ENCODE results near the gene PEX11G. TPM values are rescaled to one million over a fixed set of nuclear protein-coding genes. Genes with fewer than 3 reads are reported as not detected.

The PEX11G gene
- polyA plus RNA-seq (2011; rRNA removed) (1.9 and 3.8 TPM in 2 replicates), polyA minus RNA-seq (2011; rRNA and poly(A)+ RNA removed) (0.87 and 1.0 TPM in 2 replicates)

- ChIA-PET CTCF (interaction anchor here (1.2 kb wide), 1 partner anchor 8 kb away, joined by 3 read pairs; no protein-coding TSS in a partner anchor), POLR2A (no interaction called here)
- TF ChIP-seq, protein P1, sequence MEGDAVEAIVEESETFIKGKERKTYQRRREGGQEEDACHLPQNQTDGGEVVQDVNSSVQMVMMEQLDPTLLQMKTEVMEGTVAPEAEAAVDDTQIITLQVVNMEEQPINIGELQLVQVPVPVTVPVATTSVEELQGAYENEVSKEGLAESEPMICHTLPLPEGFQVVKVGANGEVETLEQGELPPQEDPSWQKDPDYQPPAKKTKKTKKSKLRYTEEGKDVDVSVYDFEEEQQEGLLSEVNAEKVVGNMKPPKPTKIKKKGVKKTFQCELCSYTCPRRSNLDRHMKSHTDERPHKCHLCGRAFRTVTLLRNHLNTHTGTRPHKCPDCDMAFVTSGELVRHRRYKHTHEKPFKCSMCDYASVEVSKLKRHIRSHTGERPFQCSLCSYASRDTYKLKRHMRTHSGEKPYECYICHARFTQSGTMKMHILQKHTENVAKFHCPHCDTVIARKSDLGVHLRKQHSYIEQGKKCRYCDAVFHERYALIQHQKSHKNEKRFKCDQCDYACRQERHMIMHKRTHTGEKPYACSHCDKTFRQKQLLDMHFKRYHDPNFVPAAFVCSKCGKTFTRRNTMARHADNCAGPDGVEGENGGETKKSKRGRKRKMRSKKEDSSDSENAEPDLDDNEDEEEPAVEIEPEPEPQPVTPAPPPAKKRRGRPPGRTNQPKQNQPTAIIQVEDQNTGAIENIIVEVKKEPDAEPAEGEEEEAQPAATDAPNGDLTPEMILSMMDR (IDR thresholded peaks at IDR 0.05; ENCODE audit: insufficient read depth, low read depth, low read length) = no peak
- Histone ChIP-seq H3K4me3 (ENCODE audit: low read depth, low read length) (peak within 1 kb of the TSS; percentile 51), H3K27me3 (ENCODE audit: control insufficient read depth, insufficient read depth, low read length) (no peaks in the 10 kb centered on the region), H3K36me3 (ENCODE audit: control insufficient read depth, insufficient read depth, low read length) (no peaks in the 10 kb centered on the region)
- DNase-seq (ENCODE audit: low read depth) = peak; percentile 15
Observed at GRCh38 chr19:7488736-7489353, at the start of gene PEX11G. TSS of gene PEX11G (minus strand) at chr19:7489035. CDS start at chr19:7489010, 25 bp downstream.

DNA sequence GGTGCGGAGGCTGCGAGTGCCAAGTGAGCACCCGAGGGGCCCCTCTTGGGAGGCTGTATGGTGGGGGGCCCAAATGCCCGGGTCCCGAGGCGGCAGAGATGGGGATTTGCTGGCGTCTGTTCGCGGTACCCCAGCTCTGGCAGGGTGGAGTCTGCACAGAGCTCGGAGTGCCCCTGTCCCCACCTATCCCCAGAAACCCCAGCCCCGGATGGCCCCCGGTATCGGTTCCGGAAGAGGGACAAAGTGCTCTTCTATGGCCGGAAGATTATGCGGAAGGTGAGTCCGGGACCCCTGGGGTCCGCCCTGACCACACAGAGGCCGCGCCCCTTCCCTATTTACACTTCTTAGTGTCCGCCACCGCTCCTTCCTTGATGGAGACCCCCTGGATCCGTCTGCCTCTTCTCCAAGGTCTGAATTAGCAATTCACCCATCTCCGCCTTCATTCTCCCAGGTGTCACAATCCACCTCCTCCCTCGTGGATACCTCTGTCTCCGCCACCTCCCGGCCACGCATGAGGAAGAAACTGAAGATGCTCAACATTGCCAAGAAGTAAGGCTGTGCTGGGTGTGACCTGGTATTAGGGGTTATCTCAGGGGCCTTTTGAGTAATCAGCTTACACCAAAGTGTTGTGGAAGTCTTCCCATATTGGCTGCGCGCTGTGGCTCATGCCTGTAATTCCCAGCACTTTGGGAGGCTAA, 47.3 kb upstream of the PEX11G start:
- CTCF ChIA-PET = interaction anchor here (0.8 to 2.7 kb wide), 5 partner anchors 12 to 182 kb away, joined by 3 to 12 read pairs (median 3); partner anchors contain the start of gene MCOLN1
- TF ChIP-seq, protein P1 (IDR thresholded peaks at IDR 0.05; ENCODE audit: insufficient read depth, low read depth, low read length) = no peak
- peaks cover 19% of the 10 kb centered on the region for H3K36me3 ChIP-seq (ENCODE audit: control insufficient read depth, insufficient read depth, low read length)
- H3K4me3 ChIP-seq (ENCODE audit: low read depth, low read length) = peak overlapping the region; percentile 86
- DNase-seq (ENCODE audit: low read depth) = no peak
- POLR2A ChIA-PET = no interaction called here
- no peaks in the 10 kb centered on the region for H3K27me3 ChIP-seq (ENCODE audit: control insufficient read depth, insufficient read depth, low read length)

DNA sequence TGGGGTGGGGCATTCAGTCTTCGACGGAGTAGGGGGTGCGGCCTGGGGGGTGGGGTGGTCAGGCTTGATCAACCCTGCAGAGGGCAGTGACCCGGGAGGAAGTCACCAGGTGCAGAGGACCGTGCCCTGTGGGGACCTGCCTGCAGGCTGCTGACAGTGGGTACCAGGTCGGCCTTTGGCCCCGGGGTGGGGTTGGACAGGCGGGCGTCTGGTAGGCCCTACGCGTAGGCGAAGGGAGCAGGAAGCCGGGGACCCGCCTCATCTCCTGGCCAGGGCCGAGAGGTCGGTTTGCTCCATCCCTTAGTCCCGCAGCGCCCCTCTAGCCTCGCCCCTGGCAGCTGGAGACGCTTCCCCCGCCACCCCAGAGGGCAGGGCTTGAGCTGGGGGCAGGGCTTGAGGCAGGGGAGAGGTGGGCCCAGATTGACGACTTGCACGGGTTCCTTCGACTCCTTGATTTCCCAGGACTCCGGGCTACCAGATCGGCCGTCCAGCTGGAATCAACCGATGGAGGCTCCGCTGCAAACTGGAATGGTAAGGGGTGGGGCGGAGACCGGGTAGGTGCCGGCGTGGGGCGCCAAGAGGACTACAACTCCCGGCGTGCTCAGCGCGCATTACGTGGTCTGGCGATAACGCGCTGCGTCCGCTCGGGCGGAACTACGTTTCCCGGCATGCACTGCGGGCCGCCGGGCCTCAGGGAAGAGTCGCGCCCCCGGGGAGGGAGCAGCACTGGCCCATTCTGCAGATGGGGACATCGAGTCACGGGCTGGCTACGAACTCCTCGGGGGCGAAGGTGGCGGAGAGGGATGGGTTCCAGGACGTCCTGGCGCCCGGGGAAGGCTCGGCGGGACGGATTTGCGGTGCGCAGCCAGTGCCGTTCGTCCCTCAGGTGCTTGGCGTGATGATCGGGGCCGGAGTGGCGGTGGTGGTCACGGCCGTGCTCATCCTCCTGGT, 46.5 kb upstream of the PEX11G start, which contains the start of gene PNPLA6:
Gene PNPLA6 (plus strand): TSS at position 671 of the 951 bp plus-strand sequence. CDS start 72 bp downstream, at position 743.
- Histone ChIP-seq H3K36me3 (ENCODE audit: control insufficient read depth, insufficient read depth, low read length) (peaks cover 13% of the 10 kb centered on the region), H3K27me3 (ENCODE audit: control insufficient read depth, insufficient read depth, low read length) (no peaks in the 10 kb centered on the region), H3K4me3 (ENCODE audit: low read depth, low read length) (peak within 1 kb of the TSS; percentile 86)
- DNase-seq (ENCODE audit: low read depth) = peak; percentile 57
- ChIA-PET CTCF (interaction anchor here (0.8 to 2.7 kb wide), 8 partner anchors 12 to 265 kb away, joined by 3 to 12 read pairs (median 3); partner anchors contain the start of gene MCOLN1), POLR2A (no interaction called here)
- TF ChIP-seq, protein P1 (IDR thresholded peaks at IDR 0.05; ENCODE audit: insufficient read depth, low read depth, low read length) = no peak

GRCh38 chr19:7534531-7535046, 45.8 kb upstream of the PEX11G start:
- CTCF ChIA-PET = interaction anchor here (1.0 to 2.7 kb wide), 6 partner anchors 13 to 266 kb away, joined by 3 to 12 read pairs (median 4); partner anchors contain the start of gene MCOLN1
- TF ChIP-seq, protein P1 (IDR thresholded peaks at IDR 0.05; ENCODE audit: insufficient read depth, low read depth, low read length) = peak; percentile 50

More at GRCh38 chr19:7534531-7535046, 45.8 kb upstream of the PEX11G start:
- Histone ChIP-seq H3K36me3 (ENCODE audit: control insufficient read depth, insufficient read depth, low read length) (peaks cover 9% of the 10 kb centered on the region), H3K4me3 (ENCODE audit: low read depth, low read length) (peak overlapping the region; percentile 86), H3K27me3 (ENCODE audit: control insufficient read depth, insufficient read depth, low read length) (no peaks in the 10 kb centered on the region)
- peak; percentile 56 for DNase-seq (ENCODE audit: low read depth)
- POLR2A ChIA-PET = no interaction called here
